BLaER1 (cell line): Measurements from ENCODE around the gene APOL2.

Experiments
- H3K27ac ChIP-seq: shearing (Covaris generic); formaldehyde crosslinking; 2 replicates; pipeline ENCODE4 v1.8.1; 2022
- H3K27me3 ChIP-seq: shearing (Covaris generic); formaldehyde crosslinking; 2 replicates; pipeline ENCODE4 v1.8.1; 2022
- H3K36me3 ChIP-seq: shearing (Covaris generic); formaldehyde crosslinking; 2 replicates; pipeline ENCODE4 v1.8.1; 2022
- H3K4me1 ChIP-seq: shearing (Covaris generic); formaldehyde crosslinking; 2 replicates; pipeline ENCODE4 v1.8.1; 2022
- H3K4me2 ChIP-seq: shearing (Covaris generic); formaldehyde crosslinking; 2 replicates; pipeline ENCODE4 v1.8.1; 2022
- H3K4me3 ChIP-seq: shearing (Covaris generic); formaldehyde crosslinking; 2 replicates; pipeline ENCODE4 v1.8.1; 2022
- H3K9ac ChIP-seq: shearing (Covaris generic); formaldehyde crosslinking; 2 replicates; pipeline ENCODE4 v1.8.1; 2022
- H3K9me3 ChIP-seq: shearing (Covaris generic); formaldehyde crosslinking; 2 replicates; pipeline ENCODE4 v1.8.1; 2022
- H4K20me1 ChIP-seq: shearing (Covaris generic); formaldehyde crosslinking; 2 replicates; pipeline ENCODE4 v1.8.1; 2022
- Cebpa-rat ChIP-seq: shearing (Covaris generic); IDR thresholded peaks from 2 replicates; pipeline ENCODE4 v1.8.1; 2022

Gene APOL2

GRCh38 chr22:36184433-36185025 lies 54.8 kb downstream of the APOL2 start:
- H3K36me3 ChIP-seq, result no peaks in the 10 kb centered on the region
- no peak overlapping the region for H3K27ac ChIP-seq
- H4K20me1 ChIP-seq, result no peaks in the 10 kb centered on the region
- H3K4me1 ChIP-seq, result peaks cover 7% of the 10 kb centered on the region; the same call in 1 of the 2 replicates
- H3K9me3 ChIP-seq, result no peaks in the 10 kb centered on the region
- no peak for TF ChIP-seq Cebpa-rat
- H3K4me3 ChIP-seq, result no peak overlapping the region
- H3K27me3 ChIP-seq, result no peaks in the 10 kb centered on the region
- H3K9ac ChIP-seq, result no peak overlapping the region
- H3K4me2 ChIP-seq, result no peak overlapping the region

DNA sequence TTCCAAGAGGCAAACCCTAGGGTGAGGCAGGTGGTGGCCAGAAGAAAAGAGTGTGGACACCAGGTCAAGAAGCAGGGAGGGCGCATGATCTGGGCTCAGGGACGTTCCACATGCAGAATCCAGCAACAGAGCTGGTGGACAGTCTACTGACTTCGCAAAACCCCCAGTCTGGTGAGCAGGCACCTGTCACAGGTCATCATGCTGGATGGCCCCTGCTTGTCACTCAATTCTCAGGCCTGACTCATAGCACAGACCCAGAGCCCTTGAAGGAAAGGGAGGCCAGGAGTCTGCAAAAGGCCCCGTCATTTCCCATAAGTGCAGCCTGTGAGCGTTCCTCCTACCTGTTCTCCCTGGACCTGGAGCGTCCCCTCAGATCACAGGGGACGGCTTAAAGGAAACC lies 55.9 kb downstream of the APOL2 start:
- Histone ChIP-seq H3K4me1 (peaks cover 7% of the 10 kb centered on the region; the same call in 1 of the 2 replicates), H4K20me1 (no peaks in the 10 kb centered on the region), H3K4me3 (no peak overlapping the region), H3K9ac (no peak overlapping the region), H3K9me3 (no peaks in the 10 kb centered on the region), H3K27me3 (no peaks in the 10 kb centered on the region), H3K27ac (no peak overlapping the region), H3K4me2 (no peak overlapping the region), H3K36me3 (no peaks in the 10 kb centered on the region)
- TF ChIP-seq Cebpa-rat, result no peak

- H3K27ac ChIP-seq, result no peak overlapping the region
- no peaks in the 10 kb centered on the region for H3K9me3 ChIP-seq
- no peak for TF ChIP-seq Cebpa-rat
- H3K9ac ChIP-seq, result no peak overlapping the region
- peaks cover 7% of the 10 kb centered on the region; the same call in 1 of the 2 replicates for H3K4me1 ChIP-seq
- H4K20me1 ChIP-seq, result no peaks in the 10 kb centered on the region
- H3K4me2 ChIP-seq, result no peak overlapping the region
- H3K36me3 ChIP-seq, result no peaks in the 10 kb centered on the region
- H3K4me3 ChIP-seq, result no peak overlapping the region
- no peaks in the 10 kb centered on the region for H3K27me3 ChIP-seq
Measured at GRCh38 chr22:36182857-36183256, 56.5 kb downstream of the APOL2 start.

GRCh38 chr22:36182056-36182455 lies 57.3 kb downstream of the APOL2 start:
- no peaks in the 10 kb centered on the region for H4K20me1 ChIP-seq
- H3K4me3 ChIP-seq, result no peak overlapping the region
- H3K36me3 ChIP-seq, result no peaks in the 10 kb centered on the region
- H3K4me2 ChIP-seq, result no peak overlapping the region
- no peaks in the 10 kb centered on the region for H3K27me3 ChIP-seq
- H3K4me1 ChIP-seq, result peaks cover 7% of the 10 kb centered on the region; the same call in 1 of the 2 replicates
- no peaks in the 10 kb centered on the region for H3K9me3 ChIP-seq
- no peak overlapping the region for H3K9ac ChIP-seq
- H3K27ac ChIP-seq, result no peak overlapping the region
- no peak for TF ChIP-seq Cebpa-rat

GRCh38 chr22:36180928-36181327 lies 58.4 kb downstream of the APOL2 start:
- no peak overlapping the region for H3K9ac ChIP-seq
- peaks cover 7% of the 10 kb centered on the region; the same call in 1 of the 2 replicates for H3K4me1 ChIP-seq
- H3K4me2 ChIP-seq, result no peak overlapping the region
- no peak overlapping the region for H3K27ac ChIP-seq
- no peaks in the 10 kb centered on the region for H3K9me3 ChIP-seq
- no peaks in the 10 kb centered on the region for H3K36me3 ChIP-seq
- no peaks in the 10 kb centered on the region for H3K27me3 ChIP-seq
- no peak for TF ChIP-seq Cebpa-rat
- no peak overlapping the region for H3K4me3 ChIP-seq
- no peaks in the 10 kb centered on the region for H4K20me1 ChIP-seq

DNA sequence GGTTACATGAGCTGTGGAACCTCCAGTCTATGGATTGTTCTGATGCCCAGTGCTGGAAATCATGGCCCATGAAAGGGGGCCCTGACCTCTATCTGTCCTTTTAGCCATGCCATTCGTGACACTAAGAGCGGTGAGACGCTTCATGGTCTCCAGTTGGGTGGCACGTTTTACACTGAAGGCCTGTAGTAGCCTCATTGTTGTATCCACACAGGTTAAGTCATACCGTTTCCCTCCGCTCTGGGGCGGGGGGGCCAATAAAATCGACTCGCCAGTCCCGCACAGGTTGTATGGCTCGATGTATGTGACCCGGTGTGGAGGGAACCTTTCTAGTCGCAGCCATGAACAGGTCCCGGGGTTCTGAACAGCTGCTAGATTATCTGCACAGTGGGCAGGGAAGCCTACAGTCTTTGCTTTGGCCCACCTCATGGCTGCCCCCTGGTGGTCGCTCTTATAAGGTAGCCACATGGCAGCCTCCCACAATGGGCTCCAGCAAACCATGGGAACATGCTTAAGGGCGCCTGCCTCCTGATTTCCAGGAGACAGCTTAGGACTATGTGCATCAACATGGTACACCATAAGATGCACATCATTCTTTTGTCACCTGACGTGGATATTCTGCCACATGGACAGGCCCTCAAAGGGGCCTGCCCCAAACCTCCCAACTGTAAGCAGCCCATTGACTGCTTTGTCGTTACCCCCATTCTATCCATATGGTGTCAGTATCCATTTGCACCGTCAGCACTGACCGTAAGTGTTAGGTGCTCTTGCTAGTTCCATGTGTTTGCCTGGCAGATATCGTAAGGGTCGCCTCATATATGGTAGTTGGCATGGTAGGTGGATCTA lies 59.1 kb downstream of the APOL2 start:
- H3K4me3 ChIP-seq, result no peak overlapping the region
- no peaks in the 10 kb centered on the region for H3K9me3 ChIP-seq
- no peaks in the 10 kb centered on the region for H3K36me3 ChIP-seq
- no peaks in the 10 kb centered on the region for H4K20me1 ChIP-seq
- H3K27me3 ChIP-seq, result no peaks in the 10 kb centered on the region
- TF ChIP-seq Cebpa-rat, result no peak
- H3K9ac ChIP-seq, result no peak overlapping the region
- no peak overlapping the region for H3K4me2 ChIP-seq
- H3K27ac ChIP-seq, result no peak overlapping the region
- H3K4me1 ChIP-seq, result peaks cover 4% of the 10 kb centered on the region; the same call in 1 of the 2 replicates

GRCh38 chr22:36177160-36177559 lies 62.2 kb downstream of the APOL2 start:
- no peak overlapping the region for H3K4me3 ChIP-seq
- no peak overlapping the region for H3K9ac ChIP-seq
- H3K36me3 ChIP-seq, result no peaks in the 10 kb centered on the region
- no peaks in the 10 kb centered on the region for H3K4me1 ChIP-seq
- no peak overlapping the region for H3K27ac ChIP-seq
- no peaks in the 10 kb centered on the region for H3K9me3 ChIP-seq
- H4K20me1 ChIP-seq, result no peaks in the 10 kb centered on the region
- no peaks in the 10 kb centered on the region for H3K27me3 ChIP-seq
- TF ChIP-seq Cebpa-rat, result no peak
- no peak overlapping the region for H3K4me2 ChIP-seq
